Fibroblast of lung (primary cell): ENCODE measurements around the gene RFX8.

Experiments used
- EZH2 ChIP-seq: IDR thresholded peaks from 2 replicates; pipeline ENCODE4 v1.5.1; 2012; ENCODE audit warnings: low read length, control low read depth, mild to moderate bottlenecking; ENCODE audit errors: missing control alignments
- TF ChIP-seq, protein P1 (sequence below), 2 donors: IDR thresholded peaks in 1 of 2; conservative IDR thresholded peaks in 1 of 2; 1 replicate in 1 of 2; 2 replicates in 1 of 2; pipeline ENCODE4 v1.5.1; 2011 to 2012; ENCODE audit warnings: low read length in 2 of 2, control low read depth in 1 of 2, inconsistent platforms in 1 of 2, low read depth in 1 of 2, mild to moderate bottlenecking in 1 of 2

DNA sequence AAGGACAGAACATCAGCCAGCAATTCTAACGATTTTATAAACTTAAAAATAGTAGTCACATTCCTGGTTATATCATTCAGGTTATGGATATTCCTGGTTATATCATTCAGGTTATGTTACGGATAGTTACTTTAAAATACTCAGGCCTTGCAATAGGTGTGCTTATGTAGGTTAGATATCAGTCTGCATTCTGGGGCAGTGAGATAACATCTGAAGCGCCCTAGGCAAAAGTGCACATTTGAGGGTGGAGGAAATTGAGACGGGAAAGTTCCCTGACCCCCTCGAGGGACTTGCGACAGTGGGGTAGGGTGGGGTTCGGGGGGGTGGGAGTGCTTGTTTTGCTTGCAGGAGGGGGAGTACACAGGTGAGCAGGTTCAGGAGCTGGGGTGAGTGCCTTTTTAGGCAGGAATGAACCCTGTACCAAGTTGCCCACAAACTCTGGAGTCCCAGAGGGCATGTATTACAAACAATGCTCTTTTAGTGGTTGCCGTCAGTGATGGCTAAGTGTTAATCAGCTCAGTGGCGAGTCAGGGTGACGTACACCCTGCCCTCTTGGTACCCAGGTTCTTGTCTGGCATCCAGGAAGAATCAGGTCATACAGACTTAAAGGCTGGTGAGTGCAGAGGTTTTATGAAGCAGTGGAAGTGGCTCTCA is 119.4 kb downstream of the RFX8 start:
- TF ChIP-seq, protein P1, sequence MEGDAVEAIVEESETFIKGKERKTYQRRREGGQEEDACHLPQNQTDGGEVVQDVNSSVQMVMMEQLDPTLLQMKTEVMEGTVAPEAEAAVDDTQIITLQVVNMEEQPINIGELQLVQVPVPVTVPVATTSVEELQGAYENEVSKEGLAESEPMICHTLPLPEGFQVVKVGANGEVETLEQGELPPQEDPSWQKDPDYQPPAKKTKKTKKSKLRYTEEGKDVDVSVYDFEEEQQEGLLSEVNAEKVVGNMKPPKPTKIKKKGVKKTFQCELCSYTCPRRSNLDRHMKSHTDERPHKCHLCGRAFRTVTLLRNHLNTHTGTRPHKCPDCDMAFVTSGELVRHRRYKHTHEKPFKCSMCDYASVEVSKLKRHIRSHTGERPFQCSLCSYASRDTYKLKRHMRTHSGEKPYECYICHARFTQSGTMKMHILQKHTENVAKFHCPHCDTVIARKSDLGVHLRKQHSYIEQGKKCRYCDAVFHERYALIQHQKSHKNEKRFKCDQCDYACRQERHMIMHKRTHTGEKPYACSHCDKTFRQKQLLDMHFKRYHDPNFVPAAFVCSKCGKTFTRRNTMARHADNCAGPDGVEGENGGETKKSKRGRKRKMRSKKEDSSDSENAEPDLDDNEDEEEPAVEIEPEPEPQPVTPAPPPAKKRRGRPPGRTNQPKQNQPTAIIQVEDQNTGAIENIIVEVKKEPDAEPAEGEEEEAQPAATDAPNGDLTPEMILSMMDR (conservative IDR thresholded peaks at IDR 0.05 in 1 of 2, IDR thresholded peaks at IDR 0.05 in 1 of 2; ENCODE audit: low read depth in 1 of 2, low read length in 2 of 2): no peak
- TF ChIP-seq EZH2: no peak
